H9 (cell line): ENCODE measurements around the gene SRGAP1. TPM values are rescaled to one million over a fixed set of nuclear protein-coding genes. Genes with fewer than 3 reads are reported as not detected.

Source experiments
- DNase-seq: peaks from one replicate; pipeline ENCODE4 v3.0.0-alpha.2; 2017
- H2AFZ ChIP-seq: one replicate; pipeline ENCODE4 v1.6.1; 2013; ENCODE audit warnings: mild to moderate bottlenecking, low read length, control low read depth, moderate library complexity
- H2AK5ac ChIP-seq: 2 replicates; pipeline ENCODE4 v1.6.1; 2013; ENCODE audit warnings: low read length, control low read depth, mixed read lengths; ENCODE audit not compliant: insufficient read length
- H2BK120ac ChIP-seq: one replicate; pipeline ENCODE4 v1.6.1; 2013; ENCODE audit warnings: low read depth, mild to moderate bottlenecking, low read length, control low read depth, inconsistent platforms; ENCODE audit not compliant: poor library complexity, severe bottlenecking
- H2BK12ac ChIP-seq: 2 replicates; pipeline ENCODE4 v1.6.1; 2013; ENCODE audit warnings: low read length, control low read depth, mixed read lengths, low read depth; ENCODE audit not compliant: insufficient read length
- H2BK15ac ChIP-seq: 2 replicates; pipeline ENCODE4 v1.6.1; 2013; ENCODE audit warnings: low read depth, low read length, control low read depth
- H2BK20ac ChIP-seq: one replicate; pipeline ENCODE4 v1.6.1; 2013; ENCODE audit warnings: low read depth, mild to moderate bottlenecking, low read length, control low read depth, inconsistent platforms; ENCODE audit not compliant: poor library complexity, severe bottlenecking
- H2BK5ac ChIP-seq: 2 replicates; pipeline ENCODE4 v1.6.1; 2013; ENCODE audit warnings: low read length, control low read depth, mixed read lengths; ENCODE audit not compliant: insufficient read length
- H3K14ac ChIP-seq: 2 replicates; pipeline ENCODE4 v1.6.1; 2013; ENCODE audit warnings: low read length, control low read depth; ENCODE audit not compliant: insufficient read depth
- H3K18ac ChIP-seq: 2 replicates; pipeline ENCODE4 v1.6.1; 2013; ENCODE audit warnings: low read depth, mild to moderate bottlenecking, mixed read lengths, low read length, control low read depth; ENCODE audit not compliant: insufficient read length
- H3K23ac ChIP-seq: 2 replicates; pipeline ENCODE4 v1.6.1; 2013; ENCODE audit warnings: low read length, control low read depth, mixed read lengths, low read depth; ENCODE audit not compliant: insufficient read length
- H3K23me2 ChIP-seq: 2 replicates; pipeline ENCODE4 v1.6.1; 2013; ENCODE audit warnings: low read depth, mild to moderate bottlenecking, mixed read lengths, low read length, control low read depth; ENCODE audit not compliant: insufficient read length, poor library complexity, severe bottlenecking
- H3K27ac ChIP-seq: 2 replicates; pipeline ENCODE4 v1.5.1; 2013; ENCODE audit warnings: low read length, control low read depth, mixed read lengths, low read depth; ENCODE audit not compliant: insufficient read length
- H3K27me3 ChIP-seq: 2 replicates; pipeline ENCODE4 v1.6.1; 2013; ENCODE audit warnings: low read length, control low read depth, inconsistent platforms; ENCODE audit not compliant: insufficient read depth
- H3K4ac ChIP-seq: 2 replicates; pipeline ENCODE4 v1.6.1; 2013; ENCODE audit warnings: low read depth, mild to moderate bottlenecking, control low read depth, inconsistent platforms, low read length, moderate library complexity
- H3K4me1 ChIP-seq: 2 replicates; pipeline ENCODE4 v1.6.1; 2013; ENCODE audit warnings: low read length, control low read depth, inconsistent platforms; ENCODE audit not compliant: insufficient read depth
- H3K4me2 ChIP-seq: 2 replicates; pipeline ENCODE4 v1.6.1; 2013; ENCODE audit warnings: low read length, control low read depth, mixed read lengths; ENCODE audit not compliant: insufficient read length, insufficient read depth
- H3K56ac ChIP-seq: 2 replicates; pipeline ENCODE4 v1.6.1; 2013; ENCODE audit warnings: low read depth, mild to moderate bottlenecking, mixed read lengths, low read length, control low read depth; ENCODE audit not compliant: insufficient read length
- H3K79me1 ChIP-seq: 2 replicates; pipeline ENCODE4 v1.6.1; 2013; ENCODE audit warnings: low read depth, mild to moderate bottlenecking, moderate library complexity, low read length, control low read depth, inconsistent platforms; ENCODE audit not compliant: insufficient read depth, poor library complexity, severe bottlenecking
- H3K79me2 ChIP-seq: 2 replicates; pipeline ENCODE4 v1.6.1; 2013; ENCODE audit warnings: low read length, control low read depth, inconsistent platforms; ENCODE audit not compliant: insufficient read depth
- H3K9ac ChIP-seq: 2 replicates; pipeline ENCODE4 v1.6.1; 2013; ENCODE audit warnings: low read length, control low read depth, mixed read lengths; ENCODE audit not compliant: insufficient read length; ENCODE audit errors: extremely low read depth
- H3K9me3 ChIP-seq: one replicate; pipeline ENCODE4 v1.6.1; 2013; ENCODE audit warnings: low read depth, low read length, inconsistent platforms; ENCODE audit not compliant: control insufficient read depth
- H3T11ph ChIP-seq: one replicate; pipeline ENCODE4 v1.6.1; 2013; ENCODE audit warnings: mild to moderate bottlenecking, low read length, control low read depth, inconsistent platforms
- H4K20me1 ChIP-seq: one replicate; pipeline ENCODE4 v1.6.1; 2013; ENCODE audit not compliant: control insufficient read depth, insufficient read length, insufficient read depth
- H4K5ac ChIP-seq: 2 replicates; pipeline ENCODE4 v1.6.1; 2013; ENCODE audit warnings: low read depth, mild to moderate bottlenecking, mixed read lengths, low read length, control low read depth; ENCODE audit not compliant: insufficient read length
- H4K8ac ChIP-seq: replicated peaks from 2 replicates; pipeline ENCODE4 v1.6.1; 2013; ENCODE audit warnings: low read length, control low read depth, mixed read lengths, low read depth; ENCODE audit not compliant: insufficient read length
- H4K91ac ChIP-seq: 2 replicates; pipeline ENCODE4 v1.6.1; 2013; ENCODE audit warnings: low read depth, mild to moderate bottlenecking, moderate library complexity, mixed read lengths, low read length, control low read depth; ENCODE audit not compliant: insufficient read length
- H3K27ac Mint-ChIP-seq, 3 experiments: 2 replicates in 2 of 3; 3 replicates in 1 of 3; pipeline ENCODE4 v1.8.0; 2020 to 2021; ENCODE audit warnings: mixed read lengths in 3 of 3, mild to moderate bottlenecking in 1 of 3, moderate library complexity in 1 of 3
- H3K27me3 Mint-ChIP-seq: 2 replicates; pipeline ENCODE4 v1.8.0; 2021; ENCODE audit warnings: low read depth, mild to moderate bottlenecking, moderate library complexity, mixed read lengths
- H3K36me3 Mint-ChIP-seq, 3 experiments: 2 replicates in 2 of 3; 3 replicates in 1 of 3; pipeline ENCODE4 v1.8.0; 2020 to 2021; ENCODE audit warnings: low read depth in 3 of 3, mixed read lengths in 3 of 3; ENCODE audit not compliant: insufficient read depth in 1 of 3
- H3K4me1 Mint-ChIP-seq, 2 experiments: 2 replicates each; pipeline ENCODE4 v1.8.0; 2020; ENCODE audit warnings: mixed read lengths in 2 of 2
- H3K4me3 Mint-ChIP-seq, 2 experiments: 2 replicates in 1 of 2; 3 replicates in 1 of 2; pipeline ENCODE4 v1.8.0; 2020 to 2021; ENCODE audit warnings: mild to moderate bottlenecking in 2 of 2, mixed read lengths in 2 of 2, moderate library complexity in 1 of 2
- H3K9me3 Mint-ChIP-seq, 2 experiments: 2 replicates in 1 of 2; 3 replicates in 1 of 2; pipeline ENCODE4 v1.8.0; 2020; ENCODE audit warnings: mild to moderate bottlenecking in 2 of 2, mixed read lengths in 2 of 2, moderate library complexity in 1 of 2
- WGBS: extraction: QIAGEN DNeasy Blood & Tissue Kit; methylation state at CpG from one replicate; pipeline ENCODE4 v1.1.7; 2013; ENCODE audit warnings: missing lambda C conversion rate, low lambda C conversion rate, mixed read lengths; ENCODE audit not compliant: insufficient read length; ENCODE audit errors: extremely low coverage; 5-methylcytosine and 5-hydroxymethylcytosine counted together
- total RNA-seq: library from RNA; stranded (reverse); gene quantifications from 2 replicates; pipeline ENCODE4 v1.2.1, GENCODE V29; 2021
- TF ChIP-seq, protein P1 (sequence below): fragments of 200-600 bp; sonication (generic); conservative IDR thresholded peaks from 3 replicates; pipeline ENCODE4 v1.8.0; 2021; ENCODE audit warnings: antibody characterized with exemption, mild to moderate bottlenecking

The SRGAP1 gene
- total RNA-seq, 1 experiment from 2014 or later: 4.8 TPM

DNA sequence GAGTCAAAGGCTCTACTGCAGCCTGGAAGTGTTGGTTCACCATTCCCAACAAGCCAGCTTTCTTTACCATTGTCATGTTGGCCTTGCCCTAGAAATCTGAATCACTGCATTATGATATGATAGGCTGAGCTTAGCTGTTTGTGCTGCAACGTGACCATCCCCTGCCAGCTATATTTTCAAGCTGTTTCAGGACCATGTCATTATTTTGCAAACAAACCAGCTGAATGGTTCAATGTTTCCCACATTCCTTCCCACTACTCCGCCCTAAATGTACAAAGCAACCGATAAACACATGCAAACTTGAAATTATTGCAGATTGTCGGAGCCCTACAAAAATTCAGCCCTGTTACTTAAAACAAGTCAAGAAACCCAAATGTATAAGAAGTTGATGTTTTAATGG, 241.5 kb downstream of the SRGAP1 start:
- Mint-ChIP-seq H3K27me3 (no peaks in the 10 kb centered on the region), H3K9me3 (no peaks in the 10 kb centered on the region)

More for the DNA sequence above, 241.5 kb downstream of the SRGAP1 start:
- Histone ChIP-seq H2BK20ac (no peak overlapping the region), H3K27ac (no peak overlapping the region), H4K20me1 (no peaks in the 10 kb centered on the region), H3K4me1 (peaks cover 9% of the 10 kb centered on the region; the same call in 1 of the 2 replicates), H2BK120ac (no peak overlapping the region), H3K27me3 (no peaks in the 10 kb centered on the region), H3K14ac (no peak overlapping the region), H3K18ac (no peak overlapping the region), H3T11ph (no peak overlapping the region), H2BK5ac (no peak overlapping the region), H3K9ac (no peak overlapping the region), H4K5ac (no peak overlapping the region), H3K56ac (no peak overlapping the region), H3K23ac (no peak overlapping the region), H2BK12ac (no peak overlapping the region), H3K4ac (no peak overlapping the region), H3K23me2 (no peaks in the 10 kb centered on the region), H4K8ac (no peak overlapping the region), H3K9me3 (no peaks in the 10 kb centered on the region), H3K79me2 (no peaks in the 10 kb centered on the region), H2AFZ (no peak overlapping the region), H4K91ac (no peak overlapping the region), H3K4me2 (no peak overlapping the region), H3K79me1 (no peaks in the 10 kb centered on the region), H2AK5ac (no peak overlapping the region), H2BK15ac (no peak overlapping the region)
- no CpG with 5 or more reads among the region's 4 CpGs for WGBS
- DNase-seq: no peak
- Mint-ChIP-seq H3K4me1 (peaks cover 16 to 19% of the 10 kb centered on the region in 2 experiments), H3K36me3 (no peaks in the 10 kb centered on the region; a peak in 1 of 7 replicates), H3K27ac (no peak overlapping the region), H3K4me3 (no peak overlapping the region)
- TF ChIP-seq, protein P1, sequence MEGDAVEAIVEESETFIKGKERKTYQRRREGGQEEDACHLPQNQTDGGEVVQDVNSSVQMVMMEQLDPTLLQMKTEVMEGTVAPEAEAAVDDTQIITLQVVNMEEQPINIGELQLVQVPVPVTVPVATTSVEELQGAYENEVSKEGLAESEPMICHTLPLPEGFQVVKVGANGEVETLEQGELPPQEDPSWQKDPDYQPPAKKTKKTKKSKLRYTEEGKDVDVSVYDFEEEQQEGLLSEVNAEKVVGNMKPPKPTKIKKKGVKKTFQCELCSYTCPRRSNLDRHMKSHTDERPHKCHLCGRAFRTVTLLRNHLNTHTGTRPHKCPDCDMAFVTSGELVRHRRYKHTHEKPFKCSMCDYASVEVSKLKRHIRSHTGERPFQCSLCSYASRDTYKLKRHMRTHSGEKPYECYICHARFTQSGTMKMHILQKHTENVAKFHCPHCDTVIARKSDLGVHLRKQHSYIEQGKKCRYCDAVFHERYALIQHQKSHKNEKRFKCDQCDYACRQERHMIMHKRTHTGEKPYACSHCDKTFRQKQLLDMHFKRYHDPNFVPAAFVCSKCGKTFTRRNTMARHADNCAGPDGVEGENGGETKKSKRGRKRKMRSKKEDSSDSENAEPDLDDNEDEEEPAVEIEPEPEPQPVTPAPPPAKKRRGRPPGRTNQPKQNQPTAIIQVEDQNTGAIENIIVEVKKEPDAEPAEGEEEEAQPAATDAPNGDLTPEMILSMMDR: no peak
